H9 (cell line): ENCODE measurements around the gene NOL7. TPM values are rescaled to one million over a fixed set of nuclear protein-coding genes. Genes with fewer than 3 reads are reported as not detected.

Source experiments
- DNase-seq: peaks from one replicate; pipeline ENCODE4 v3.0.0-alpha.2; 2017
- H2AFZ ChIP-seq: one replicate; pipeline ENCODE4 v1.6.1; 2013; ENCODE audit warnings: mild to moderate bottlenecking, low read length, control low read depth, moderate library complexity
- H2AK5ac ChIP-seq: 2 replicates; pipeline ENCODE4 v1.6.1; 2013; ENCODE audit warnings: low read length, control low read depth, mixed read lengths; ENCODE audit not compliant: insufficient read length
- H2BK120ac ChIP-seq: one replicate; pipeline ENCODE4 v1.6.1; 2013; ENCODE audit warnings: low read depth, mild to moderate bottlenecking, low read length, control low read depth, inconsistent platforms; ENCODE audit not compliant: poor library complexity, severe bottlenecking
- H2BK12ac ChIP-seq: 2 replicates; pipeline ENCODE4 v1.6.1; 2013; ENCODE audit warnings: low read length, control low read depth, mixed read lengths, low read depth; ENCODE audit not compliant: insufficient read length
- H2BK15ac ChIP-seq: 2 replicates; pipeline ENCODE4 v1.6.1; 2013; ENCODE audit warnings: low read depth, low read length, control low read depth
- H2BK20ac ChIP-seq: one replicate; pipeline ENCODE4 v1.6.1; 2013; ENCODE audit warnings: low read depth, mild to moderate bottlenecking, low read length, control low read depth, inconsistent platforms; ENCODE audit not compliant: poor library complexity, severe bottlenecking
- H2BK5ac ChIP-seq: 2 replicates; pipeline ENCODE4 v1.6.1; 2013; ENCODE audit warnings: low read length, control low read depth, mixed read lengths; ENCODE audit not compliant: insufficient read length
- H3K14ac ChIP-seq: 2 replicates; pipeline ENCODE4 v1.6.1; 2013; ENCODE audit warnings: low read length, control low read depth; ENCODE audit not compliant: insufficient read depth
- H3K18ac ChIP-seq: 2 replicates; pipeline ENCODE4 v1.6.1; 2013; ENCODE audit warnings: low read depth, mild to moderate bottlenecking, mixed read lengths, low read length, control low read depth; ENCODE audit not compliant: insufficient read length
- H3K23ac ChIP-seq: 2 replicates; pipeline ENCODE4 v1.6.1; 2013; ENCODE audit warnings: low read length, control low read depth, mixed read lengths, low read depth; ENCODE audit not compliant: insufficient read length
- H3K23me2 ChIP-seq: 2 replicates; pipeline ENCODE4 v1.6.1; 2013; ENCODE audit warnings: low read depth, mild to moderate bottlenecking, mixed read lengths, low read length, control low read depth; ENCODE audit not compliant: insufficient read length, poor library complexity, severe bottlenecking
- H3K27ac ChIP-seq: 2 replicates; pipeline ENCODE4 v1.5.1; 2013; ENCODE audit warnings: low read length, control low read depth, mixed read lengths, low read depth; ENCODE audit not compliant: insufficient read length
- H3K27me3 ChIP-seq: 2 replicates; pipeline ENCODE4 v1.6.1; 2013; ENCODE audit warnings: low read length, control low read depth, inconsistent platforms; ENCODE audit not compliant: insufficient read depth
- H3K4ac ChIP-seq: 2 replicates; pipeline ENCODE4 v1.6.1; 2013; ENCODE audit warnings: low read depth, mild to moderate bottlenecking, control low read depth, inconsistent platforms, low read length, moderate library complexity
- H3K4me1 ChIP-seq: 2 replicates; pipeline ENCODE4 v1.6.1; 2013; ENCODE audit warnings: low read length, control low read depth, inconsistent platforms; ENCODE audit not compliant: insufficient read depth
- H3K4me2 ChIP-seq: 2 replicates; pipeline ENCODE4 v1.6.1; 2013; ENCODE audit warnings: low read length, control low read depth, mixed read lengths; ENCODE audit not compliant: insufficient read length, insufficient read depth
- H3K56ac ChIP-seq: 2 replicates; pipeline ENCODE4 v1.6.1; 2013; ENCODE audit warnings: low read depth, mild to moderate bottlenecking, mixed read lengths, low read length, control low read depth; ENCODE audit not compliant: insufficient read length
- H3K79me1 ChIP-seq: 2 replicates; pipeline ENCODE4 v1.6.1; 2013; ENCODE audit warnings: low read depth, mild to moderate bottlenecking, moderate library complexity, low read length, control low read depth, inconsistent platforms; ENCODE audit not compliant: insufficient read depth, poor library complexity, severe bottlenecking
- H3K79me2 ChIP-seq: 2 replicates; pipeline ENCODE4 v1.6.1; 2013; ENCODE audit warnings: low read length, control low read depth, inconsistent platforms; ENCODE audit not compliant: insufficient read depth
- H3K9ac ChIP-seq: 2 replicates; pipeline ENCODE4 v1.6.1; 2013; ENCODE audit warnings: low read length, control low read depth, mixed read lengths; ENCODE audit not compliant: insufficient read length; ENCODE audit errors: extremely low read depth
- H3K9me3 ChIP-seq: one replicate; pipeline ENCODE4 v1.6.1; 2013; ENCODE audit warnings: low read depth, low read length, inconsistent platforms; ENCODE audit not compliant: control insufficient read depth
- H3T11ph ChIP-seq: one replicate; pipeline ENCODE4 v1.6.1; 2013; ENCODE audit warnings: mild to moderate bottlenecking, low read length, control low read depth, inconsistent platforms
- H4K20me1 ChIP-seq: one replicate; pipeline ENCODE4 v1.6.1; 2013; ENCODE audit not compliant: control insufficient read depth, insufficient read length, insufficient read depth
- H4K5ac ChIP-seq: 2 replicates; pipeline ENCODE4 v1.6.1; 2013; ENCODE audit warnings: low read depth, mild to moderate bottlenecking, mixed read lengths, low read length, control low read depth; ENCODE audit not compliant: insufficient read length
- H4K8ac ChIP-seq: replicated peaks from 2 replicates; pipeline ENCODE4 v1.6.1; 2013; ENCODE audit warnings: low read length, control low read depth, mixed read lengths, low read depth; ENCODE audit not compliant: insufficient read length
- H4K91ac ChIP-seq: 2 replicates; pipeline ENCODE4 v1.6.1; 2013; ENCODE audit warnings: low read depth, mild to moderate bottlenecking, moderate library complexity, mixed read lengths, low read length, control low read depth; ENCODE audit not compliant: insufficient read length
- H3K27ac Mint-ChIP-seq, 3 experiments: 2 replicates in 2 of 3; 3 replicates in 1 of 3; pipeline ENCODE4 v1.8.0; 2020 to 2021; ENCODE audit warnings: mixed read lengths in 3 of 3, mild to moderate bottlenecking in 1 of 3, moderate library complexity in 1 of 3
- H3K27me3 Mint-ChIP-seq: 2 replicates; pipeline ENCODE4 v1.8.0; 2021; ENCODE audit warnings: low read depth, mild to moderate bottlenecking, moderate library complexity, mixed read lengths
- H3K36me3 Mint-ChIP-seq, 3 experiments: 2 replicates in 2 of 3; 3 replicates in 1 of 3; pipeline ENCODE4 v1.8.0; 2020 to 2021; ENCODE audit warnings: low read depth in 3 of 3, mixed read lengths in 3 of 3; ENCODE audit not compliant: insufficient read depth in 1 of 3
- H3K4me1 Mint-ChIP-seq, 2 experiments: 2 replicates each; pipeline ENCODE4 v1.8.0; 2020; ENCODE audit warnings: mixed read lengths in 2 of 2
- H3K4me3 Mint-ChIP-seq, 2 experiments: 2 replicates in 1 of 2; 3 replicates in 1 of 2; pipeline ENCODE4 v1.8.0; 2020 to 2021; ENCODE audit warnings: mild to moderate bottlenecking in 2 of 2, mixed read lengths in 2 of 2, moderate library complexity in 1 of 2
- H3K9me3 Mint-ChIP-seq, 2 experiments: 2 replicates in 1 of 2; 3 replicates in 1 of 2; pipeline ENCODE4 v1.8.0; 2020; ENCODE audit warnings: mild to moderate bottlenecking in 2 of 2, mixed read lengths in 2 of 2, moderate library complexity in 1 of 2
- WGBS: extraction: QIAGEN DNeasy Blood & Tissue Kit; methylation state at CpG from one replicate; pipeline ENCODE4 v1.1.7; 2013; ENCODE audit warnings: missing lambda C conversion rate, low lambda C conversion rate, mixed read lengths; ENCODE audit not compliant: insufficient read length; ENCODE audit errors: extremely low coverage; 5-methylcytosine and 5-hydroxymethylcytosine counted together
- total RNA-seq: library from RNA; stranded (reverse); gene quantifications from 2 replicates; pipeline ENCODE4 v1.2.1, GENCODE V29; 2021
- TF ChIP-seq, protein P1 (sequence below): fragments of 200-600 bp; sonication (generic); conservative IDR thresholded peaks from 3 replicates; pipeline ENCODE4 v1.8.0; 2021; ENCODE audit warnings: antibody characterized with exemption, mild to moderate bottlenecking

NOL7 gene
- total RNA-seq, 1 experiment from 2014 or later, result 72.1 TPM

DNA sequence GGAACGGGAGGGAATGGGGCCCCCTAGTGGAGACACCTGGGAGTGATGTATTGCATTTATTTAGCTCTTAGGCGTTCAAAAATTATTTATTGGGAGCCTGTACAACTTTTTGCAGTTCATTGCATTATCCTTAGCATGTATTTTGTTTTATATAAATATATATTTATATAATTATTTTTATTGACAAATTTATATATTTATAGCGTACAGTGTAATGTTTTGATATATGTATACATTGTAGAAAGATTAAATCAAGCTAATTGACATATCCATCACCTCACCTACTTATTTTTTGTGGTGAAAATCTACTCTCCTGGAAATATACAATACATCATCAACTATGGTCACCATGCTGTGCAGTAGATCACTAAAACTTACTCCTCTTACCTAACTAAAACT is 39.8 kb upstream of the NOL7 start:
- TF ChIP-seq, protein P1, sequence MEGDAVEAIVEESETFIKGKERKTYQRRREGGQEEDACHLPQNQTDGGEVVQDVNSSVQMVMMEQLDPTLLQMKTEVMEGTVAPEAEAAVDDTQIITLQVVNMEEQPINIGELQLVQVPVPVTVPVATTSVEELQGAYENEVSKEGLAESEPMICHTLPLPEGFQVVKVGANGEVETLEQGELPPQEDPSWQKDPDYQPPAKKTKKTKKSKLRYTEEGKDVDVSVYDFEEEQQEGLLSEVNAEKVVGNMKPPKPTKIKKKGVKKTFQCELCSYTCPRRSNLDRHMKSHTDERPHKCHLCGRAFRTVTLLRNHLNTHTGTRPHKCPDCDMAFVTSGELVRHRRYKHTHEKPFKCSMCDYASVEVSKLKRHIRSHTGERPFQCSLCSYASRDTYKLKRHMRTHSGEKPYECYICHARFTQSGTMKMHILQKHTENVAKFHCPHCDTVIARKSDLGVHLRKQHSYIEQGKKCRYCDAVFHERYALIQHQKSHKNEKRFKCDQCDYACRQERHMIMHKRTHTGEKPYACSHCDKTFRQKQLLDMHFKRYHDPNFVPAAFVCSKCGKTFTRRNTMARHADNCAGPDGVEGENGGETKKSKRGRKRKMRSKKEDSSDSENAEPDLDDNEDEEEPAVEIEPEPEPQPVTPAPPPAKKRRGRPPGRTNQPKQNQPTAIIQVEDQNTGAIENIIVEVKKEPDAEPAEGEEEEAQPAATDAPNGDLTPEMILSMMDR, result peak; percentile 96
- Mint-ChIP-seq H3K4me3 (peak overlapping the region; percentile 92 to 94), H3K9me3 (peaks cover 7% of the 10 kb centered on the region in 2 experiments; a peak in 3 of 5 replicates), H3K4me1 (peaks cover 25 to 28% of the 10 kb centered on the region in 2 experiments), H3K27me3 (no peaks in the 10 kb centered on the region), H3K36me3 (peaks cover 2 to 10% (median 7%) of the 10 kb centered on the region in 3 experiments; a peak in 6 of 7 replicates), H3K27ac (peak overlapping the region; percentile 96 to 99 (median 99); a peak in 4 of 7 replicates)
- H3K9ac ChIP-seq, result no peak overlapping the region
- no peak overlapping the region for H3K27ac ChIP-seq
- H2BK120ac ChIP-seq, result no peak overlapping the region
- H3K18ac ChIP-seq, result no peak overlapping the region
- no peaks in the 10 kb centered on the region; the same call in 1 of the 2 replicates for H3K79me2 ChIP-seq
- H3K56ac ChIP-seq, result no peak overlapping the region
- no peaks in the 10 kb centered on the region for H3K27me3 ChIP-seq
- WGBS, result no CpG with 5 or more reads among the region's 3 CpGs
- no peaks in the 10 kb centered on the region for H3K79me1 ChIP-seq
- no peak overlapping the region for H4K8ac ChIP-seq
- no peak overlapping the region for H2BK5ac ChIP-seq
- H4K91ac ChIP-seq, result no peak overlapping the region
- peak overlapping the region; percentile 64 for H3K4me2 ChIP-seq
- H2BK12ac ChIP-seq, result no peak overlapping the region
- H3K4me1 ChIP-seq, result no peaks in the 10 kb centered on the region
- no peaks in the 10 kb centered on the region for H3K9me3 ChIP-seq
- no peak overlapping the region for H3K14ac ChIP-seq
- H2AFZ ChIP-seq, result no peak overlapping the region
- H3K23ac ChIP-seq, result no peak overlapping the region
- peaks cover 11% of the 10 kb centered on the region for H3K23me2 ChIP-seq
- H2BK20ac ChIP-seq, result no peak overlapping the region
- H3T11ph ChIP-seq, result no peak overlapping the region
- H4K20me1 ChIP-seq, result no peaks in the 10 kb centered on the region
- DNase-seq, result no peak
- no peak overlapping the region for H2BK15ac ChIP-seq
- no peak overlapping the region for H2AK5ac ChIP-seq
- H3K4ac ChIP-seq, result no peak overlapping the region
- H4K5ac ChIP-seq, result no peak overlapping the region
